ENCODE results near the gene SLC7A9.

Gene SLC7A9

DNA sequence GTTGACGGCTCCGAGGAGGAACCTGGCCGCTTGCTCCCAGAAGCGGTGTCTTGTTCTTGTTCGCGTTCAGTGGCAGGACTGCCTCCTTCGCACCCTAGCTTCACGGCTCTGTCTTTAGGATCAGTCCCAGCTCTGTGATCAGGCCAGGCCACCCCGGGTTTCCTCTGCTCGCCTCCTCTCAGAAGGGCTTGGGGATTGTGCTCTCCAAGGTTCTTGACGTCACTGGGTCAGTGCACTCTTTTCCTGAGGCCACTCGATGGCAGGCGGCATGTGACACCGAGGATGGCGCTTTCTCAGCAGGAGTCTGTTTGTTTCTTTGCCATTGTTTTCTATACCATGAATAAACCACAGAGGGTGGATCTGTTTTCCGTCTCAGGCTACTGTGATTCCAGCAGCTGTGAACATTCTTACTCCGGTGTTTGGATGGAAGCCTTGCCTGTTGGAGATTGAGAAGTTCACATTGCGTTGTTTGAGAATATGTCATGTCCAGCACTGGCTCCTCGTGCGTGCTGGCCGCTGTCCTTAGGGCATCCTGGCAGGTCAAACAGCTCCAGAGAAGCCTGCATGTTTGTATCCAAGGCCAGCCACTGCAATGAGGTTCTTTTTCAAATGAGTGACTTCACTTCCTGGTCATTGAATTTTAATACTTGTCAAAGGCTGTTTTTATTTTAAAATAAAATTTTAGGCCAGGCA is 44.5 kb downstream of the SLC7A9 start:
- DNase-seq (ENCODE audit: low read depth): no peak

GRCh38 chr19:32824191-32824751 is 45.3 kb downstream of the SLC7A9 start:
- DNase-seq (ENCODE audit: low read depth): no peak

- no peak for DNase-seq (ENCODE audit: low read depth)
Measured at GRCh38 chr19:32823747-32824102, 45.8 kb downstream of the SLC7A9 start.

GRCh38 chr19:32822916-32823746 is 46.4 kb downstream of the SLC7A9 start:
- DNase-seq (ENCODE audit: low read depth): no peak

DNA sequence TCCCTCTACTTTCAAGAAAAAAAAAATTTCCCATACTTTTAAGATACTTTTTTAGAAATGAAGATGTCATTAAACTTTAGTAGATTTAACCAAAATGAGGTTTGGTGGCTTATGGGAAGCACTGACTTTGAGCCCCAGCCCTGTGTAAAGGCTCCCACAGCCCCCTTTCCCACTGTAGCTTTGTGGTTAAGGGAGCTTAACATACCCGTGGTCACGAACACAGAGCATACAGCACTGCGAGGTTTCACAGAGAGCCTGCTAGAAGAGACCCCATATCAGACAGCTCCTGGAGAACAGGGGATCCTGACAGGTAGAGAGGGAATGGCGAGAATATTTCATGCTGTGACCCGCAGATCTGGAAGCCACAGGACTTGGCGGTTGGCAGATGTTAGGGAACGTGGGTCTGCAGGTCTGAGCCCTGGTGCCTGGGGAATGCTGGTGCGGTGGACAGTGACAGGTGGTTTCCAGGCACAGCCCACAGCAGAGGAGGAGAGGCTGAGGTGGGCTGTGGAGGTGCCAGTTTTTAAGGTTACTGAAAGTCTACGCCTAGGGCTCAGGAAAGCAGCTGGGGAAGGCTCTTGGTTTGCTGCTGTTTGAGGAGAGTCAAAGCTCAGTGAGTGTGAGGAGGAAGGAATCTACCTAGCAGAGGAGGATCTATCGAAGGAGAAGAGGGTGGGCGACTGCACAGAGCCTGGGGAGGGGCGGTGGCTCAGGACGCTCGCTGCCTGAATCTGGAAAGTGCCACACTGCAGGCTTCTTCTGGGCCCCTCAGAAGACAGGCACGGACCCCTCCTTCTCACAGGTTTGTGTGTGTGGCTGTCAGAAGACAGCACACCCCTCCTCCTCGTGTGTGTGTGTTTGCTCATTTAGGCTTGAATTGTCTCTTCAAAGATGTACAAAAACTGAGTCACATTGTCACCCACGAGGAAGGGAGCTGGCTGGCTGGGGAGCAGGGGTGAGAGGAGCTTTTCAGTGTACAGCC is 49.9 kb downstream of the SLC7A9 start:
- DNase-seq (ENCODE audit: low read depth): no peak

DNA sequence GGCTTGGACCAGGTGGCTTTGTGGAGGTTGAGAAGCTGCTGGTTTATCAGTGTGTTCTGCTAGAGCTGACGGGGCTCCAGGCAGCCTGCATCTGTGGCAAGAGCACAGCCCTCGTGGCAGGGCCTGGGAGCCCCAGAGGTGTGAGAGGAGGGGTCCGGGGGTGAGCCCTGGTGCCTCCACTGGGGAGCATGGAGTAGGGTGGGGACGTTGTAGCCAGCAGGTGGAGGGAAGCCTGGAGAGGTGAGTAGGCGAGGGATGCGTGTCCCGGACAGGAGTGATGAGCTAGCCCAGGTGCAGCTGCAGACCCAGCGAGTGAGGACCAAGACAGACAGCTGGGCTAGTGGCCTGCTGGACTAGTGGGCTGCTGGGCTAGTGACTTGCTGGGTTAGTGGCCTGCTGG is 51.0 kb downstream of the SLC7A9 start:
- DNase-seq (ENCODE audit: low read depth): no peak

- no peak for DNase-seq (ENCODE audit: low read depth)
Measured at GRCh38 chr19:32817569-32818476, 51.7 kb downstream of the SLC7A9 start.

DNA sequence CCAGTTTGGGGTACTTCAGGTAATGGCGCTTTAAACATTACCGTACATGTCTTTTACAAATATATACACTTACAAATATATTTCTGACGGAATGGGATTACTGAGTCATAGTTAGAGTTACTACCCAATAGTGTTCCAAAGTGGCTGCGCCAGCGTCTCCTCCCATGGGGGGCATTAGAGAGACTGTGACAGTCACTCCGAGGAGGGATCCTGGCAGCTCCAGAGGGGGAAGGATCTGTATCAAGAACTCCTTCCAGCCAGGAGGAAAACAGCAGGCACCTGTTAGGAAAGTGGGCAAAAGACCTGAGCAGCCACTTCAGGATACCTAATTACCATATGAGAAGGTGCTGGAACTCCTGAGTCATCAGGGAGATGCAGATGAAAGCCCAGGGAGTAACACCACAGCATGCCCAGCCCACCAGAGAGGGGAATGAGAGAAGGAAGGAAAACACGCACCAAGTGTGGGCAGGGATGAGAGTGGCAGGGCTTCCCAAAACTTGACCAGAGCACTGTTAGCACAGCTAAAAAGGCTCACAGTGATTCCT is 52.9 kb downstream of the SLC7A9 start:
- DNase-seq (ENCODE audit: low read depth): no peak

GRCh38 chr19:32814624-32815023 is 54.9 kb downstream of the SLC7A9 start:
- DNase-seq (ENCODE audit: low read depth): no peak

GRCh38 chr19:32813862-32814425 is 55.6 kb downstream of the SLC7A9 start:
- no peak for DNase-seq (ENCODE audit: low read depth)

DNA sequence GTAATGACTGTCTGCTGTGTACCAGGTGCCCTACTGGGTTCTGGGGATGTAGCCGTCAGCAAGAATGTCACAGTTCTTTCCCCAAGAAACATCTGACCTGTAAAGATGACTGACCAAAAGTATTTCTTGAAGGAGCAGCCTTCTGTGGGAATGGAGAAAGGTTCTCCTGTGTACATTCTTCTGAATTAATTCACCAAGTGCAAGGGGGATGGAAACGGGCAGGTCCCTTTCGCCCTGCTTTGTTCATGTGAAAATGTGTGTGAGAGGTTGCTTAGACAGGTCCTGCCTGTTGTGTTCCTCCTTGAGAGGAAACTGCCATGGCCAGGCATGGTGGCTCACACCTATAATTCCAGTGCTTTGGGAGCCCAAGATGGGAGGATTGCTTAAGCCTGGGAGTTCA is 57.0 kb downstream of the SLC7A9 start:
- no peak for DNase-seq (ENCODE audit: low read depth)

DNA sequence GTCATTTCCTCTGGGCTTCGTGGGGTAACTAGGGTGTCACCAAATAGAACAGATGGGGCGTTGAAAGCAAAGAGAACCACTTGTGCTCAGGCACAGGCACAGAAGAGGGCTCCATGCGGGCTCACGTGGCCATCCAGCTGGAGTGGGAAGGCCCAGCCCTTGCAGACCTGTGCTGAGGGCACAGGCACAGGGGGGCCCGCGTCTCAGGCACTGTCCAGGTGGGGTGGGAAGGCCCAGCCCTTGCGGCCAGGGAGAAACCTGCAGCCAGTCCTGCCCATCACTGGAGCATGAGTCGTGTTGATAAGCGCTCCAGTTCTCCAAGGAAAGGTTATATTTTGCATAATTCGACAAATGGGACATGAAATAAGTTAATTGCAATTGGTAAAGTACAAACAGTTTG is 57.5 kb downstream of the SLC7A9 start:
- DNase-seq (ENCODE audit: low read depth): no peak

- no peak for DNase-seq (ENCODE audit: low read depth)
Measured at GRCh38 chr19:32811151-32811550, 58.4 kb downstream of the SLC7A9 start.

DNA sequence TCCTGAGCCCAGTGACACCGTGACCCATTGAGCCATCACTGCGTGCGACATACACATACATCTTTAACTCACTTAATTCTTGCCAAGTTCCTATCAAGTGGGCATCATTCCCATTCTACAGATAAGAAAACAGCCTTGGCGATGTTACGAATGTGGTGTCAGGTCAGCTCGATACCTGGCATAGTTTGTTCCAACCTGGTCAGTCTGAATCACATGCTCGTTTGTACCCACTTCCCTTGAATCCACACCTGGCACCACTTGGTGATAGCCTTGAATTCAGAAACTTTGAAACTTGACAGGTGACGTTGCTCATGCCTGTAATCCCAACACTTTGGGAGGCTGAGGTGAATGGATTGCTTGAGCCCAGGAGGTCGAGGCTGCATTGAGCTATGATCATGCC is 59.1 kb downstream of the SLC7A9 start:
- DNase-seq (ENCODE audit: low read depth): no peak

DNA sequence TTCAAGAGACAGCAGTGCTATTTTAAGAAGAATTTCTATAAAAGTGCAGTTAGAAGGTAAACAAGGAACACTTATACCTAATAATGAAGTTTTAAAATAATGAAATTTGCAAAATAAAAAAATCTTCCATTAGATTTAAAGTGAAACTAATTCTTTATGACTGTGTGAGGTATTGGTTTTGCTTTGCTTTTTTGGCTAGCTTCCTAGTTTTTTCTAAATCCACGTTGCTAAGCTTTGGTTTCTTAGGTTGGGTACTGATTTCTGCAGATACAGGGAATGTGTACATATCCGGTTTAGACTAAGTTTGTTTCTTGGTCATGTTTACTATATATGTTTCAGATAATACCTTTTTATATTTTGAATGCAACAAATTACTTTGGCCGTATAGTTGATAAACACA is 59.8 kb downstream of the SLC7A9 start:
- no peak for DNase-seq (ENCODE audit: low read depth)

GRCh38 chr19:32809254-32809653 is 60.3 kb downstream of the SLC7A9 start:
- no peak for DNase-seq (ENCODE audit: low read depth)

DNA sequence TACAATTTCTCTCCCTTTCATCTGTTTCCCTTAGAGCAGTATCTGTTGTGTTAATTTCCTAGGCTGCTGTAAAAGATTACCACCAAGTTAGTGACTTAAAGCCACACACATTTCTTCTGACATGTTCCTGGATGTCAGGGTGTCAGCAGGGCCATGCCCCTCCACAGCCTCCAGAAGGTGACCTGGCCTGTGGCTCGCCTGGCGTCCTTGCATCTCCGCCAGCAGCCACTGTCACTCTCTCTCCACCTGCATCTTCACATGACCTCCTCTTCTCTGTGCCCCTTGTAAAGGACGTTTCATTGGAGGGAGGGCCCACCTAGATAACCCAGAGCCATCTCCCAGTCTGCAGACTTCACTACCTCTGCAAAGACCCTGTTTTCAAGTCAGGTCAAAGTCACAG is 61.3 kb downstream of the SLC7A9 start:
- DNase-seq (ENCODE audit: low read depth): no peak

- DNase-seq (ENCODE audit: low read depth): no peak
Measured at GRCh38 chr19:32802840-32803239, 66.7 kb downstream of the SLC7A9 start.

DNA sequence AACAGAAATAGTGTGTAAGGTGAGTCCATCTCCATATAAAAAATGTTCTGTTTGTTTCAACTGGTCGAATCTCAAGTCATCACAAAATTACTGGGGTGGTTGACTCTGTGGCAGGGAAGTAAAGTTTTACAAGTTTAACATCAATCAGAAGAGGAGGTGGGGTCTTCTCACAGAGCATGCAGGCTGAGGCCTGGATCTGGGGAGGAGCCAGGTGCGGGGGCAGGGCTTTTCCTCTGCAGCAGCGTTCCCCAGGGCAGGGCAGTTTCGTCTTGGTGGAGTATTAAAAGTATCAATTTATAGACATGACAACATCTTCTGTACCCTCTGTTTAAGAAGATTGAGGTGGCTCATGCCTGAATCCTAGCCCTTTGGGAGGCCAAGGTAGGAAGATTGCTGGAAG is 68.8 kb downstream of the SLC7A9 start:
- DNase-seq (ENCODE audit: low read depth): no peak

DNA sequence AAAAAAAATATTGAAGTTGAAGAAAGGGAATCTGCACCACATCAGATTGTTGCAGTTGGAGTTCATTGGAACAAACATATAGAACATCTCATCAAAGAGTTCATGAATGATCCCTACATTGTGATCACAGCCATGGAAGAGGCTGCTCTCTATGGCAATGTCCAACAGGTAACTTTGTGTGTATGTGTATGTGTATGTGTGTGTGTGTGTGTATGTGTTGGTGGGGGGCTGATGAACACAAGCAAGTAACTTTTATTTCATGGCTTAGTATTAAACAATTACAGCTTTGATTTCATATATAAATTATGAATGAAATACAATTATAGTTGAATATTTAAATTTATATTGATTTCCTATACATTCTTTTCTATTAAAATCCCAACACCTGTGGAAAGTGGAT is 69.4 kb downstream of the SLC7A9 start:
- no peak for DNase-seq (ENCODE audit: low read depth)

DNA sequence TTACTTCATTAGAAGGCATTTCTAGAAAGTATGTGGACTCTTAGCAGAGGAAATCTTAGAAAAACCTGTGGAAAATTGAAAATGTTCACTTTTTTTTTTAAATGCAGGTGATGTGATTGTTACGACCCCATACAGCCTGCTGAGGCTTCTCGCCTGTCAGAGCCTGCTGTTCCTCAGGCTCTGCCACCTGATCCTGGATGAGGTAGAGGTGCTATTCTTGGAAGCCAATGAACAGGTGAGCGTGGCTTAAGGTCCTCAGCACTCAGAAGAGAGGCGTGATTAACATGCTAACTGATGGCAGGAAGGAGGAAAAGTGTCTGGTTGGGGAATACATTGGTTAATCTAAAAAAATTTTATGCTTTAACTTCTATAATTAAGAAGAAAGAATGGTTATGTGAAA is 71.4 kb downstream of the SLC7A9 start:
- no peak for DNase-seq (ENCODE audit: low read depth)
